ENCODE measurements around the gene LEUTX.

- TF ChIP-seq REST (IDR thresholded peaks at IDR 0.05; ENCODE audit: low read depth) (no peak), USF1 (IDR thresholded peaks at IDR 0.05) (peak; percentile 23; the same call in 1 of the 2 replicates), TCF12 (IDR thresholded peaks at IDR 0.05; ENCODE audit: low read depth) (no peak), EP300 (IDR thresholded peaks at IDR 0.05; ENCODE audit: borderline replicate concordance) (no peak), NFIC (IDR thresholded peaks at IDR 0.05) (no peak), CREB1 (IDR thresholded peaks at IDR 0.05; ENCODE audit: low read depth) (no peak), YY1 (IDR thresholded peaks at IDR 0.05; ENCODE audit: low read depth) (no peak), FOXM1 (IDR thresholded peaks at IDR 0.05; ENCODE audit: borderline replicate concordance, low read depth) (no peak), TAF1 (IDR thresholded peaks at IDR 0.05; ENCODE audit: low read depth) (no peak), MAX (IDR thresholded peaks at IDR 0.05) (no peak), RAD21 (IDR thresholded peaks at IDR 0.05; ENCODE audit: low read depth) (no peak)
Observed at GRCh38 chr19:39729594-39729993, 49.1 kb upstream of the LEUTX start.
